Naive thymus-derived CD4-positive, alpha-beta T cell (primary cell): ENCODE data around the gene PDE9A. TPM values are rescaled to one million over a fixed set of nuclear protein-coding genes. Genes with fewer than 3 reads are reported as not detected.
A peak's percentile ranks its signal among the peaks of the same experiment; 100 is the strongest.

Source experiments
- ATAC-seq: fragments of 150-1000 bp; cut with Tn5 transposase; 2 replicates; pipeline ENCODE4 v1.10.0; 2021; ENCODE audit warnings: mild to moderate bottlenecking, moderate library complexity
- CTCF ChIA-PET: fragments of 350-600 bp; sonication (Branson Sonifier 250); formaldehyde crosslinking; loops from one replicate; lab custom pipeline; 2021; ENCODE audit warnings: antibody characterized with exemption; lab: Charles Lee
- POLR2A ChIA-PET: fragments of 350-600 bp; sonication (Branson Sonifier 250); formaldehyde crosslinking; loops from one replicate; lab custom pipeline; 2021; ENCODE audit warnings: antibody characterized with exemption, inconsistent platforms; lab: Charles Lee
- DNase-seq, 9 donors: peaks; one replicate each; pipeline versions ENCODE4 v3.0.0 to v3.0.0-alpha.2; 2020 to 2022; ENCODE audit warnings: mixed read lengths in 1 of 9
- H3K27ac ChIP-seq: one replicate; pipeline ENCODE4 v1.7.0; 2013; ENCODE audit warnings: mild to moderate bottlenecking, low read depth, low read length, moderate library complexity
- H3K27me3 ChIP-seq, 2 donors: one replicate each; pipeline ENCODE4 v1.7.0; 2013; ENCODE audit warnings: low read length in 2 of 2, mild to moderate bottlenecking in 2 of 2, moderate library complexity in 2 of 2; ENCODE audit not compliant: control insufficient read depth in 2 of 2, insufficient read depth in 2 of 2
- H3K36me3 ChIP-seq, 3 experiments: 1 replicate in 2 of 3; 2 replicates in 1 of 3; pipeline ENCODE4 v1.7.0; 2013; ENCODE audit warnings: low read length in 3 of 3, mild to moderate bottlenecking in 3 of 3, moderate library complexity in 1 of 3; ENCODE audit not compliant: insufficient read depth in 3 of 3, control insufficient read depth in 2 of 3
- H3K4me1 ChIP-seq, 2 donors: one replicate each; pipeline ENCODE4 v1.7.0; 2013; ENCODE audit warnings: low read length in 2 of 2, mild to moderate bottlenecking in 2 of 2, moderate library complexity in 1 of 2; ENCODE audit not compliant: control insufficient read depth in 2 of 2, insufficient read depth in 2 of 2
- H3K4me3 ChIP-seq: 2 replicates; pipeline ENCODE4 v1.7.0; 2013; ENCODE audit warnings: mild to moderate bottlenecking, low read length
- H3K9me3 ChIP-seq, 3 experiments: 1 replicate in 2 of 3; 2 replicates in 1 of 3; pipeline ENCODE4 v1.7.0; 2013; ENCODE audit warnings: low read length in 3 of 3; ENCODE audit not compliant: control insufficient read depth in 2 of 3
- H3K27ac Mint-ChIP-seq, 9 donors: one replicate each; pipeline ENCODE4 v1.8.0; 2020 to 2022; ENCODE audit warnings: mixed read lengths in 9 of 9, mild to moderate bottlenecking in 8 of 9, moderate library complexity in 5 of 9, inconsistent platforms in 2 of 9
- H3K27me3 Mint-ChIP-seq, 5 donors: one replicate each; pipeline ENCODE4 v1.8.0; 2021 to 2022; ENCODE audit warnings: mixed read lengths in 5 of 5, mild to moderate bottlenecking in 1 of 5
- H3K36me3 Mint-ChIP-seq, 5 donors: one replicate each; pipeline ENCODE4 v1.8.0; 2020 to 2022; ENCODE audit warnings: mixed read lengths in 5 of 5, mild to moderate bottlenecking in 3 of 5, inconsistent platforms in 1 of 5
- H3K4me1 Mint-ChIP-seq, 7 donors: one replicate each; pipeline ENCODE4 v1.8.0; 2020 to 2022; ENCODE audit warnings: mixed read lengths in 7 of 7, mild to moderate bottlenecking in 3 of 7, inconsistent platforms in 1 of 7
- H3K4me3 Mint-ChIP-seq, 10 donors: one replicate each; pipeline ENCODE4 v1.8.0; 2020 to 2022; ENCODE audit warnings: mild to moderate bottlenecking in 10 of 10, mixed read lengths in 10 of 10, moderate library complexity in 6 of 10, inconsistent platforms in 2 of 10
- H3K9me3 Mint-ChIP-seq, 11 donors: one replicate each; pipeline ENCODE4 v1.8.0; 2020 to 2022; ENCODE audit warnings: mixed read lengths in 11 of 11, mild to moderate bottlenecking in 4 of 11, inconsistent platforms in 1 of 11, moderate library complexity in 1 of 11
- intact Hi-C, 2 donors: fragments of 100-400 bp; cut with micrococcal nuclease; formaldehyde crosslinking; loops; one replicate each; pipeline ENCODE4 v1.15.1; 2023
- polyA plus RNA-seq, 2 donors: library from polyadenylated mRNA; unstranded; fragments of 300-500 nt; fragmentation: Illumina TruSeq; gene quantifications; one replicate each; pipeline ENCODE4 v1.2.3, GENCODE V29; 2021
- total RNA-seq, 6 experiments: library from RNA in 5 of 6; stranded (reverse) in 5 of 6; gene quantifications; 1 replicate in 5 of 6; 2 replicates in 1 of 6; pipeline ENCODE4 v1.2.3 and lab custom pipeline; 2021 to 2026

Gene PDE9A
- total and polyA plus RNA-seq, 7 experiments from 2014 or later: 5.9 to 18.4 (median 14.7) TPM

- Mint-ChIP-seq H3K27ac (peak overlapping the region in 4 of 9 donors; percentile 11 to 68 (median 56)), H3K9me3 (peaks cover 0 to 5% (median 0%) of the 10 kb centered on the region in 11 donors), H3K4me3 (no peak overlapping the region), H3K27me3 (peaks cover 0 to 6% (median 0%) of the 10 kb centered on the region in 5 donors), H3K4me1 (peaks cover 0 to 3% (median 0%) of the 10 kb centered on the region in 7 donors), H3K36me3 (peaks cover 3 to 38% (median 30%) of the 10 kb centered on the region in 5 donors)
- no peak for ATAC-seq
- no peak overlapping the region for H3K27ac ChIP-seq
- H3K27me3 ChIP-seq: no peaks in the 10 kb centered on the region
- no peaks in the 10 kb centered on the region for H3K4me1 ChIP-seq
- H3K36me3 ChIP-seq: no peaks in the 10 kb centered on the region
- no peaks in the 10 kb centered on the region for H3K9me3 ChIP-seq
- H3K4me3 ChIP-seq: no peak overlapping the region
- intact Hi-C loops: no loop called here
- CTCF ChIA-PET: no interaction called here
- POLR2A ChIA-PET: no interaction called here
- DNase-seq: no peak
Measured at GRCh38 chr21:42702720-42703119, 49.3 kb downstream of the PDE9A start.

- intact Hi-C loops: no loop called here
- CTCF ChIA-PET: no interaction called here
Measured at GRCh38 chr21:42703136-42703908, 49.9 kb downstream of the PDE9A start.

GRCh38 chr21:42703965-42704364 is 50.5 kb downstream of the PDE9A start:
- intact Hi-C loops: no loop called here

More at GRCh38 chr21:42703136-42703908, 49.9 kb downstream of the PDE9A start:
- H3K27me3 Mint-ChIP-seq: peaks cover 0 to 6% (median 0%) of the 10 kb centered on the region in 5 donors
- Histone ChIP-seq H3K27ac (no peak overlapping the region), H3K27me3 (no peaks in the 10 kb centered on the region), H3K4me3 (no peak overlapping the region), H3K9me3 (no peaks in the 10 kb centered on the region), H3K4me1 (no peaks in the 10 kb centered on the region), H3K36me3 (no peaks in the 10 kb centered on the region)
- DNase-seq: no peak
- H3K9me3 Mint-ChIP-seq: peaks cover 0 to 5% (median 0%) of the 10 kb centered on the region in 11 donors
- H3K36me3 Mint-ChIP-seq: peaks cover 3 to 40% (median 24%) of the 10 kb centered on the region in 5 donors
- H3K27ac Mint-ChIP-seq: peak overlapping the region in 3 of 9 donors; percentile 45 to 75 (median 68)
- POLR2A ChIA-PET: interaction anchor here (1.1 kb wide), 1 partner anchor 8 kb away, joined by 3 read pairs; no protein-coding TSS in a partner anchor
- peaks cover 0 to 2% (median 0%) of the 10 kb centered on the region in 7 donors for H3K4me1 Mint-ChIP-seq
- H3K4me3 Mint-ChIP-seq: no peak overlapping the region
- no peak for ATAC-seq

GRCh38 chr21:42704861-42705260 is 51.4 kb downstream of the PDE9A start:
- peaks cover 0 to 2% (median 0%) of the 10 kb centered on the region in 7 donors for H3K4me1 Mint-ChIP-seq
- Histone ChIP-seq H3K27me3 (no peaks in the 10 kb centered on the region), H3K27ac (no peak overlapping the region), H3K9me3 (no peaks in the 10 kb centered on the region), H3K36me3 (no peaks in the 10 kb centered on the region), H3K4me1 (no peaks in the 10 kb centered on the region), H3K4me3 (no peak overlapping the region)
- peaks cover 0 to 5% (median 0%) of the 10 kb centered on the region in 11 donors for H3K9me3 Mint-ChIP-seq
- DNase-seq: no peak
- H3K27ac Mint-ChIP-seq: peak overlapping the region in 1 of 9 donors; percentile 16
- H3K36me3 Mint-ChIP-seq: peaks cover 3 to 42% (median 20%) of the 10 kb centered on the region in 5 donors
- POLR2A ChIA-PET: interaction anchor here (0.5 kb wide), 1 partner anchor 235 kb away, joined by 4 read pairs; no protein-coding TSS in a partner anchor
- no peak overlapping the region for H3K4me3 Mint-ChIP-seq
- intact Hi-C loops: no loop called here
- ATAC-seq: no peak
- peaks cover 0 to 6% (median 0%) of the 10 kb centered on the region in 5 donors for H3K27me3 Mint-ChIP-seq
- CTCF ChIA-PET: no interaction called here

More at GRCh38 chr21:42703965-42704364, 50.5 kb downstream of the PDE9A start:
- Mint-ChIP-seq H3K27me3 (peaks cover 0 to 6% (median 0%) of the 10 kb centered on the region in 5 donors), H3K27ac (no peak overlapping the region), H3K36me3 (peaks cover 3 to 39% (median 20%) of the 10 kb centered on the region in 5 donors), H3K9me3 (peaks cover 0 to 5% (median 0%) of the 10 kb centered on the region in 11 donors), H3K4me3 (no peak overlapping the region), H3K4me1 (peaks cover 0 to 2% (median 0%) of the 10 kb centered on the region in 7 donors)
- Histone ChIP-seq H3K27me3 (no peaks in the 10 kb centered on the region), H3K4me3 (no peak overlapping the region), H3K27ac (no peak overlapping the region), H3K4me1 (no peaks in the 10 kb centered on the region), H3K9me3 (no peaks in the 10 kb centered on the region), H3K36me3 (no peaks in the 10 kb centered on the region)
- no peak for ATAC-seq
- POLR2A ChIA-PET: interaction anchor here (1.1 kb wide), 1 partner anchor 8 kb away, joined by 3 read pairs; no protein-coding TSS in a partner anchor
- DNase-seq: peak in 1 of 9 donors; percentile 10
- CTCF ChIA-PET: no interaction called here

- intact Hi-C loops: no loop called here
- Mint-ChIP-seq H3K4me1 (peaks cover 0 to 2% (median 0%) of the 10 kb centered on the region in 7 donors), H3K27ac (no peak overlapping the region), H3K9me3 (peaks cover 0 to 5% (median 0%) of the 10 kb centered on the region in 11 donors), H3K27me3 (peaks cover 0 to 6% (median 0%) of the 10 kb centered on the region in 5 donors), H3K36me3 (peaks cover 2 to 37% (median 19%) of the 10 kb centered on the region in 5 donors), H3K4me3 (no peak overlapping the region)
- no peak overlapping the region for H3K27ac ChIP-seq
- ChIA-PET POLR2A (interaction anchor here (0.5 kb wide), 1 partner anchor 236 kb away, joined by 4 read pairs; no protein-coding TSS in a partner anchor), CTCF (no interaction called here)
- no peaks in the 10 kb centered on the region for H3K4me1 ChIP-seq
- no peak for DNase-seq
- H3K9me3 ChIP-seq: no peaks in the 10 kb centered on the region
- no peaks in the 10 kb centered on the region for H3K27me3 ChIP-seq
- no peak overlapping the region for H3K4me3 ChIP-seq
- no peaks in the 10 kb centered on the region for H3K36me3 ChIP-seq
- no peak for ATAC-seq
Measured at GRCh38 chr21:42705346-42705745, 51.9 kb downstream of the PDE9A start.

GRCh38 chr21:42705746-42706374 is 52.4 kb downstream of the PDE9A start:
- Mint-ChIP-seq H3K4me3 (no peak overlapping the region), H3K27me3 (peaks cover 0 to 6% (median 0%) of the 10 kb centered on the region in 5 donors), H3K9me3 (peaks cover 0 to 5% (median 0%) of the 10 kb centered on the region in 11 donors), H3K27ac (peak overlapping the region in 1 of 9 donors; percentile 53), H3K4me1 (peaks cover 0 to 2% (median 0%) of the 10 kb centered on the region in 7 donors), H3K36me3 (peaks cover 0 to 33% (median 14%) of the 10 kb centered on the region in 5 donors)
- ChIA-PET CTCF (no interaction called here), POLR2A (no interaction called here)
- Histone ChIP-seq H3K27me3 (no peaks in the 10 kb centered on the region), H3K4me1 (no peaks in the 10 kb centered on the region), H3K27ac (no peak overlapping the region), H3K9me3 (no peaks in the 10 kb centered on the region), H3K4me3 (no peak overlapping the region), H3K36me3 (no peaks in the 10 kb centered on the region)
- intact Hi-C loops: no loop called here
- DNase-seq (no peak), ATAC-seq (no peak)
